HepG2 (cell line): ENCODE data around the gene TTC24. TPM values are rescaled to one million over a fixed set of nuclear protein-coding genes. Genes with fewer than 3 reads are reported as not detected.
A peak's percentile ranks its signal among the peaks of the same experiment; 100 is the strongest.

Experiments used
- AHR ChIP-seq: IDR thresholded peaks from 2 replicates; pipeline ENCODE4 v1.6.1; 2018; ENCODE audit warnings: missing genetic modification reagents, missing compliant biosample characterization
- CERS6 ChIP-seq: sonication (generic); formaldehyde crosslinking; IDR thresholded peaks from 2 replicates; pipeline ENCODE4 v1.5.0; 2020; ENCODE audit warnings: missing genetic modification reagents
- FOXA1 ChIP-seq, 2 experiments: fragments of 450-650 bp in 1 of 2; sonication (generic) in 1 of 2; formaldehyde crosslinking in 1 of 2; IDR thresholded peaks; 2 replicates each; pipeline versions ENCODE4 v1.4.0 to v1.6.1; 2016 to 2020; ENCODE audit warnings: missing genetic modification reagents in 1 of 2
- FOXM1 ChIP-seq: sonication (generic); formaldehyde crosslinking; IDR thresholded peaks from 2 replicates; pipeline ENCODE4 v1.5.0; 2020; ENCODE audit warnings: missing genetic modification reagents
- FOXP1 ChIP-seq, 2 experiments: fragments of 450-650 bp in 1 of 2; IDR thresholded peaks; 2 replicates each; pipeline ENCODE4 v1.6.1; 2017 to 2018; ENCODE audit warnings: antibody characterized with exemption in 1 of 2
- HNF4G ChIP-seq, 2 experiments: sonication (generic) in 1 of 2; formaldehyde crosslinking in 1 of 2; IDR thresholded peaks; 2 replicates each; pipeline versions ENCODE4 v1.4.0 to v1.6.1; 2011 to 2020; ENCODE audit warnings: borderline replicate concordance in 2 of 2, low read depth in 2 of 2, mild to moderate bottlenecking in 2 of 2, low read length in 1 of 2, missing genetic modification reagents in 1 of 2, moderate library complexity in 1 of 2
- HNRNPLL ChIP-seq: fragments of 200-400 bp; formaldehyde crosslinking; IDR thresholded peaks from 2 replicates; pipeline ENCODE4 v1.6.1; 2017; ENCODE audit warnings: mild to moderate bottlenecking, low read depth, low read length; ENCODE audit not compliant: poor library complexity, severe bottlenecking
- HOXA3 ChIP-seq: sonication (generic); formaldehyde crosslinking; IDR thresholded peaks from 2 replicates; pipeline ENCODE4 v1.5.0; 2020; ENCODE audit warnings: missing genetic modification reagents
- MIXL1 ChIP-seq: IDR thresholded peaks from 2 replicates; pipeline ENCODE4 v1.6.1; 2016
- NBN ChIP-seq: fragments of 450-650 bp; conservative IDR thresholded peaks from 2 replicates; pipeline ENCODE4 v1.6.1; 2017
- NCOA1 ChIP-seq: sonication (generic); formaldehyde crosslinking; IDR thresholded peaks from 2 replicates; pipeline ENCODE4 v1.9.0; 2021; ENCODE audit warnings: missing genetic modification reagents
- SIN3B ChIP-seq: fragments of 150-350 bp; IDR thresholded peaks from 2 replicates; pipeline ENCODE4 v1.6.1; 2014; ENCODE audit warnings: low read length
- TEF ChIP-seq: sonication (generic); formaldehyde crosslinking; IDR thresholded peaks from 2 replicates; pipeline ENCODE4 v1.5.0; 2020; ENCODE audit warnings: missing genetic modification reagents
- ZBTB40 ChIP-seq, 2 experiments: fragments of 450-650 bp in 1 of 2; sonication (generic) in 1 of 2; formaldehyde crosslinking in 1 of 2; IDR thresholded peaks; 2 replicates each; pipeline versions ENCODE4 v1.6.1 to v1.8.0; 2016 to 2022; ENCODE audit warnings: antibody characterized with exemption in 1 of 2, mild to moderate bottlenecking in 1 of 2, missing genetic modification reagents in 1 of 2
- ZFP1 ChIP-seq: IDR thresholded peaks from 2 replicates; pipeline ENCODE4 v1.6.1; 2016
- ZFY ChIP-seq: sonication (generic); formaldehyde crosslinking; IDR thresholded peaks from 2 replicates; pipeline ENCODE4 v1.4.0; 2020; ENCODE audit warnings: missing genetic modification reagents
- ZNF326 ChIP-seq: sonication (generic); formaldehyde crosslinking; IDR thresholded peaks from 2 replicates; pipeline ENCODE4 v1.4.0; 2020; ENCODE audit warnings: missing genetic modification reagents, borderline replicate concordance
- ZNF343 ChIP-seq: sonication (generic); formaldehyde crosslinking; IDR thresholded peaks from 2 replicates; pipeline ENCODE4 v1.4.0; 2020; ENCODE audit warnings: mild to moderate bottlenecking, missing genetic modification reagents
- ZNF749 ChIP-seq: sonication (generic); formaldehyde crosslinking; IDR thresholded peaks from 2 replicates; pipeline ENCODE4 v1.8.0; 2022; ENCODE audit warnings: mild to moderate bottlenecking, missing genetic modification reagents, moderate library complexity, borderline replicate concordance
- ZNF766 ChIP-seq: sonication (generic); formaldehyde crosslinking; IDR thresholded peaks from 2 replicates; pipeline ENCODE4 v1.5.0; 2020; ENCODE audit warnings: missing genetic modification reagents, borderline replicate concordance
- polyA plus RNA-seq, 8 experiments: library from polyadenylated mRNA; depleted of rRNA in 3 of 8; stranded (reverse) in 7 of 8; unstranded in 1 of 8; fragments of >200 nt; fragmentation: Illumina TruSeq in 4 of 8; extraction: Trizol in 4 of 8; gene quantifications; 2 replicates each; pipeline versions ENCODE4 v1.2.1 to v1.2.3, GENCODE V29; 2011 to 2016; ENCODE audit warnings: low read depth in 4 of 8, missing spikeins in 1 of 8, mixed read lengths in 1 of 8; ENCODE audit not compliant: insufficient read depth in 1 of 8
- total RNA-seq, 5 experiments: library from RNA; depleted of rRNA; stranded (reverse); fragments of >200 nt; fragmentation: Illumina TruSeq; extraction: Trizol; gene quantifications; 2 replicates each; pipeline ENCODE4 v1.2.3, GENCODE V29; 2016; ENCODE audit warnings: low read depth in 1 of 5

Gene TTC24
- total and polyA plus RNA-seq, 2 of the 13 experiments (the other 11 are each of a cell fraction or from before 2014, with no cell fraction given), result 0.13 to 0.18 TPM

DNA sequence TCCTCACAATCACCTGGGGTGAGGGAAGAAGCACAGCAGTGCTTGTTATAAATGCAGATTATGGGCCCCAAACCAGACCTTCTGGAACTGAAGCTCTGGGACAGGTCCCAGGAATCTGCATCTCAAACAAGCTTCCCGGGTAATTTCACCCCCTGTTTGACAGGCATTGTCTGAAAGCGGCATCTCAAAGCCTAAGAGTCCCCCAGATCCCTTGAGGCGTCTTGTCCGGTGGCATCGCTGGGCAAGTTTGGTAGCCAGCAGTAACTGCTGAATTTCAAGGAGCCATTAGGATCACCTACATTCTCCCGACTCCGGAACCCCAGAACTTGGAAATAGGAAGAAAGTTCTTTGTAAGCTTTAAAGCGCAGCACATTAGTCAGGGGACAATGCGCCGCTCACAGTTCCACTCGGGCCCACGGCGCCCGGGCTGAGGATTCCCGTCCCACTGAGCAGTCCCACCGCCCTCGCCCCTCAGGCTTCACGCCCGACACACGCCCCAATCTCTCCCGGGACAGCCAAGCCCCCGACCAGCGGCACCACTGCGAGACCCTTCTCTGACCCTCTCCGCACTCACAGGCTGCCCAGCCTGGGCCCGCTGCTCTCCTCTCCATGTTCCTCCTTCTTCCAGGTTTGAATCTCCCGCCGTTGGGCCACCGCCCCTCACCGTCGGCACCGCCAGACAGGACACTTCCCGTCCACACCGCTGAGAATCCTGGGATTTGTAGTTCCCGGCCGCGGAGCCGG, 7.4 kb upstream of the TTC24 start, which contains the start of gene IQGAP3 (continued):
- TF ChIP-seq HOXA3 (peak; percentile 53), ZNF343 (no peak), ZFY (peak; percentile 68), ZNF766 (CRISPR knock-in tag) (no peak), ZNF326 (CRISPR knock-in tag) (no peak), NBN (no peak), HNF4G (IDR thresholded peaks at IDR 0.05; ENCODE audit: borderline replicate concordance, low read depth, low read length) (no peak), HNF4G (CRISPR knock-in tag; IDR thresholded peaks at IDR 0.05; ENCODE audit: borderline replicate concordance, low read depth) (no peak), ZNF749 (CRISPR knock-in tag) (peak; percentile 68; the same call in 1 of the 2 replicates), FOXM1 (no peak), SIN3B (peak; percentile 99), FOXA1 (IDR thresholded peaks at IDR 0.05) (no peak), FOXA1 (CRISPR knock-in tag; IDR thresholded peaks at IDR 0.05) (no peak), ZFP1 (no peak), HNRNPLL (no peak), FOXP1 (IDR thresholded peaks at IDR 0.05) (no peak), FOXP1 (CRISPR knock-in tag; IDR thresholded peaks at IDR 0.05) (no peak), ZBTB40 (IDR thresholded peaks at IDR 0.05) (peak; percentile 23; the same call in 1 of the 2 replicates), ZBTB40 (CRISPR knock-in tag; IDR thresholded peaks at IDR 0.05) (peak; percentile 36; the same call in 1 of the 2 replicates), TEF (CRISPR knock-in tag) (no peak), CERS6 (CRISPR knock-in tag) (no peak), MIXL1 (CRISPR knock-in tag) (no peak), AHR (CRISPR knock-in tag) (no peak), NCOA1 (CRISPR knock-in tag) (no peak)
